DMS 273 (cell line): Measurements from ENCODE around the gene CACNA1A.
"Not testable (repeated sequence)": the region's sequence is repeated elsewhere in the genome, so short reads cannot be mapped to it uniquely, and the experiment has no call there.

Experiments
- DNase-seq: peaks from one replicate; lab custom pipeline; 2025; ENCODE audit not compliant: unreplicated experiment; lab: John Stamatoyannopoulos, UW

The CACNA1A gene

DNA sequence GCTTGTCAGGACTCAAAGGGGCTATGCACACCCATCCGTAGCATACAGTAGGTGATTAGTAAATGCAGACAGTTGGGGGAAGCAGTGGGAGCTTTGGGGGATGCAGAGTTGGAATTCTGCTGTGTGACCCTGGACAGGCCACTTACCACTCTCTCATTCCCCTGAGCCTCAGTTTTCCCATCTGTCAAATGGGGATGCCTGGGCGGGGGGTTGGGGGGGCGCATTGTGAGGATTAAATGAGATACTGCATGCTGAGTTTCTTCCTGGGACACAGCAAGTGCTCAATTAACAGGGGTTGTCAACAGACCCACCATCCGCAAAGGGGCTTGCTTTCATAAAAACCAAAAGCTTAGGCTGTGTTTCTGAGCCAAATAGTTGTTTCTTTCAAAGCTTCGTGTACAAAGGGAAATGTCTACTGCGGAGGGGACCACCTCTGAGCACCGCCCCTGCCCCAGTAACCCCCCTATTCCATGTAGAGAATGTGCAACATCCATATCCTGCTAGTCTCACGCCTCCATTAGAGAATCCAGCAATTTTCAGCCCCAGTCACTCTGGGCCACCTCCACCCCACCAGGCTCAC is 223.7 kb downstream of the CACNA1A start:
- no peak for DNase-seq

DNA sequence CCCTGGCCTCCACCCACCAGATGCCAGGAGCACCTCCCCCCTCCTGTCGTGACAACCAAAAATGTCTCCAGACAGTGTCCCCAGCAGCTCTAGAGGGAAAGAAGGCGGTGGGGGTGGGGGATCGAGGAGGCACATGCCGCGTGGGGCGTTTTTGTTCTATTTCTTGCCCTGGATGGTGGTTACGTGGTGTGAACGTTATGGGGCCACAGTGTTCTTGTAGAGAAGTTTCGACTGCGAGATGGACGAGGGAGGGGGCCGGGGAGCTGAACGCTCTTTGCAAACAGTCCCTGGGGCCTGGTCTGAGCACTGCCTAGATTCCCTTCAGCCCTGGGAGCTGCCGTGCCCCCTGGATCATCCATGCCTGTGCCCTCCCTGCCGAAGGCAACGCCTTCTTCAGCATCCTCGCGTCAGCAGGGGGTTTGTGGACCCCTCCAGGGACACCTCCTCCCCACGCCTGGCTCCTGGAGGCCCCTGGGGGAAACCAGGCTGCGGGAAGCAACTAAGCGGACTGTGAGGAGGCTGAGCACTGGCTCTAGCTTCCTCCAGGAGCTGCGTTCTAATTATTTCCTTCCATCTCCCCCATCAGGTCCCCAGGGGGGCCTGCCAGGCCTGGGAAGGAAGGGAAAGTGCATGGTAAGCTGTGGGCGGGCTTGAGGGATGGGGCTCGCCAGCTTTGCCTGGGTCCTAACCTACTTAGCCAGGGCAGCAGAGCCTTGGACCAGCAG is 224.6 kb downstream of the CACNA1A start:
- peak; percentile 21 for DNase-seq

DNA sequence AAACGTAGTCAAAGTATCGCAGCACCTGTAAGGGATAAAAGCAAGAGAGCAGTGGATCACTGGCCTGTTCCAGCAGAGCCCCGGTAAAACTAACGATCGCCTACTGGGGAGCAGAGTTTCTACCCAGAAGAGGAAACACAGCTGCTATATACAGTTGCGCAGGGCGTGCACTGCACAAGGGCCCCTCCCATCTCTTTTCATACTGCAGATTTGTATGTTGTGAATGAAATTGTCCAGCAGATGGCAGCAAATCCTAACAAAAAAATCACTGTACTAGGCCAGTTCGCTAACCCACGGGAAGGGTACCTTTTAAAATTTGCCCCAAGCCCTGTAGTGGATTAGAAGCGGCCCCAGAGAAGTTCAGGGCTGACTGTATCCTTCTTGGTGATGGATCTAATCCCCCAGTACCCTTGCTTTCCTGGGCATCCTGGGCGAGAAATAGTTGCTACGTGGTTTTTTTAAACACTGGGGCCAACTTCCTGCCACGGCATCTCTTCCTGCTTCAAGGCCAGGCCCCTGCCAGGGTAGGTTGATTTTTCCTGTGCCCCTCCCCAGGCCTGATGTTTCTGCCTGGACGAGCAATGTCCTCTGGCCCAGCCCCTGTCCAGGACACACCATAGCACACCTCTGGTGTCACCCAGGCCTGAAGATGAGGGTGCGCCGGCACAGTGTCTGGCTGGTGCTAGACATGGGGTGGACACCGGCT is 229.0 kb downstream of the CACNA1A start:
- peak; percentile 90 for DNase-seq

DNA sequence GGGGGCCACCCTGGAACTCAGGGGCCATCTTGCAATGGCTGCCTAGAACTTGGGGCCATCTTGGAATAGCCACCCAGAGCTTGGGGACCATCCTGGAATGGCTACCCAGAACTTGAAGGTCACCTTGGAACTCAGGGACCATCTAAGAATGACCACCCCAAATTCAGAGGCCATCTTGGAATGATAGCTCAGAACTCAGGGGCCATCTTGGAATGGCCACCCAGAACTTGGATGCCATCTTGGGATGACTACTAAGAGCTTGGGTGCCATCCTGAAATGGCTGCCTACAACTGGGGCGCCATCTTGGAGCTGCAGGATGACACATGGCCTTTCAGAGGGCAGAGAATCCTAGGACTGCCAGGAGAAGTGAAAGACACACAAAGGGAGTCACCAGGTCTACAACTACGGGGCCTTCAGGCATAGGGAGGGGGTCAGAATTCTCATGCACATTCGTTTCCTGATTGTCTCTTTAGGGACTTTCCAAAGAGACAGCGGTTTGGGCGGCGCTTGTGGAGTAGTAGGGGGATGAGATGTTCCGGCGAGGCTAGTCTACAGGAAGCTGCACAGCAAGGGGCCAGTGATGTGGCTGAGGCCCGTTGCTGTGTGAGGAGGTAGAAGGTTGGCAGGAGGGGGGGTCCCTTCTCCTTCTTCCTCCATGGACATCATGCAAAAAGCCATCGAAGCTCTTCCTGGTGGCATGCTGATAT is 231.1 kb downstream of the CACNA1A start:
- no peak for DNase-seq

DNA sequence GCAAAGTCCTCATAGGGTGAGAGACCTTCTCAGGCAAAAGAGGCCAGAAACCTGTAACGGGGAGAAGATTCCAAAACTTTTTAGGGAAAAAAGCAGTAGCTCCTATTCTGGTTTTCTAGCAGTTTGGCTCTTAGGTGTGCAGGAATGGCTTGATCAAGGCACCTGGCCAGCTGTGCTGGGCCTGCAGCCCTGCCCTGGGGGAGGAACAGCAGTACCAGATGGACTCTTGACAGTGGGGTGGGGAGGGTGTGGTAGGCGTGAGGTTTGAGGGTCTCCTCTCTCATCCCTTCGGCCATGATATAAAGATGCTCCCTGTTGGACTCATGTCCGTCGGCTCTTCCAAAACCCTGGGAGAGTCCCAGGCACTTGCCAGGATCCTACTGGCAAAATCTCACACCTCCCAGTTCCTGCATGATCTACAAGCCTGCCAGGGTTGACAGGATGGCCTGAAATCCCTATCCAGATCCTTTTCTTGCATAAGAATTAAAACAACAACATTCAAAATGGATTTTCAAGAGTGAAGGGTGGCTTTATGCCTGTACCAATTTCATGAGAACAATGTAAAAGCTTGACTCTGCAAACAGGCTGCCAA is 235.7 kb downstream of the CACNA1A start:
- DNase-seq: no peak

DNA sequence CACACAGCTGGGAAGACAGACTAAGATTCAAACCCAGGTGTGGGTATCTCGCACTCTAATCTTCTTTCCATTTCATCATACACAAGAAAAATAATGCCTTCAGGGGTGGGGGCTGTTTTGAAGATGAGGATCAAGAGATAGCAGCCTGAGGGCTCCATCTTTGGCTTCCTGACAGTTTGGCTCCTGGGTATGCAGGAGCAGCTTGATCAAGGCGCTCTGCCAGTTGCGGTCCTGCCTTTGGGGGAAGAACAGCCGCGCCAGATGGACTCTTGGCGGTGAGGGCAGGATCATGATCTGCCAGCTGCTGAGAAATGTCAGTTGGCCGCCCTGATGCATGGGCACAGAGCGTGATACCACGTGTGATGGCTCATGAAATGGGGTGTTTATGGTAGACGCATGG is 236.9 kb downstream of the CACNA1A start:
- peak; percentile 63 for DNase-seq

DNA sequence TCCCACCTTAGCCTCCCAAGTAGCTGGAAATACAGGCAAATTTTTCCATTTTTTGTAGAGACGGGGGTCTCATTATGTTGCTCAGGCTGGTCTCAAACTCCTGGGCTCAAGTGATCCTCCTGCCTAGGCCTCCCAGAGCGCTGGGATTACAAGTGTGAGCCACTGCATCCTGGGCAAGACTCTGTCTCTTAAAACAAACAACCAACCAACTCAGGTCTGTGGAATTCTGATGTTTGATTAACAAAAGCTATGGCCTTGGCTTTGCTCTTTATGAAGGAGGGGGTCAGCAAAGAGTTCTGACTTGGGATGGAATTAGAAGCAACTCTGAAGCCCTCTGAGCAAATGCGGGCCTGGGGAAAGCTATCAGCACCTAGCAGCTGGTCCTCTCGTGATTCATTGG is 238.4 kb downstream of the CACNA1A start:
- no peak for DNase-seq

DNA sequence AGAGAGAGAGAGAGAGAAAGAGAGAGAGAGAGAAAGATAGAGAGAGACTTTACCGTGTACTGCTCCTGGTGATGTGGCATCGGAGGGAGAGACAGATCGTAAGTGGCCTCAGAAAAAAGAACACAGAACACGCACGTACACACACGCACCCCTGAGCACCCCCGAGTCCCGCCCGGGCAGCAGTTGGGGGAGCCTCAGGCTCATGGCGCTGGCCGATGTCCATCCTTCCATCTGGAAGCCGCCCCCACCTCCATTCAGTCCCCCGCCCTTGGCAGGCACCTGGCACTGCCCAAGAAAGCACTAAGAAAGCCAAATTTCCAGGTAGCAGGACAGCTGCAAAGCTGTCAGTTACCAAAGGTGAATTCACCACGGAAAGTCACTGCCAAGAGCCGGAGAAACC is 239.1 kb downstream of the CACNA1A start:
- DNase-seq: no peak

DNA sequence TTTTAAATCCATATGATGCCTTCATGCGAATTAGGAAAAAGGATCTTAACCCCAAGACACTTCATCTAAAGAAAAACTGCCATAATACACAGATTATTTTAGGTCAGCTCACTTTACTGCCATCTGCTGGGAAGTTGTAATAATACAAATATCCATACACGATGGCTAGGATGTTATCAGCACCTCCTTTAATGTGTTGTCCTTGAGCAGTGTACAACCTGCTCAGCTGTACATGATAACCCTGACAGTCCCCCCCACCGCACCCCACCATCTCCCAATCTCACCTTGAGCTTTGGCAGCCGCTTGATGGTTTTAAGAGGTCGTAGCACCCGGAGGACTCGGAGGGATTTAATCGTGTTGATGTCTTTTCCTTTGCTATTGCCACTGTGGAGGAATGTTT is 243.8 kb downstream of the CACNA1A start:
- DNase-seq: peak; percentile 70

DNA sequence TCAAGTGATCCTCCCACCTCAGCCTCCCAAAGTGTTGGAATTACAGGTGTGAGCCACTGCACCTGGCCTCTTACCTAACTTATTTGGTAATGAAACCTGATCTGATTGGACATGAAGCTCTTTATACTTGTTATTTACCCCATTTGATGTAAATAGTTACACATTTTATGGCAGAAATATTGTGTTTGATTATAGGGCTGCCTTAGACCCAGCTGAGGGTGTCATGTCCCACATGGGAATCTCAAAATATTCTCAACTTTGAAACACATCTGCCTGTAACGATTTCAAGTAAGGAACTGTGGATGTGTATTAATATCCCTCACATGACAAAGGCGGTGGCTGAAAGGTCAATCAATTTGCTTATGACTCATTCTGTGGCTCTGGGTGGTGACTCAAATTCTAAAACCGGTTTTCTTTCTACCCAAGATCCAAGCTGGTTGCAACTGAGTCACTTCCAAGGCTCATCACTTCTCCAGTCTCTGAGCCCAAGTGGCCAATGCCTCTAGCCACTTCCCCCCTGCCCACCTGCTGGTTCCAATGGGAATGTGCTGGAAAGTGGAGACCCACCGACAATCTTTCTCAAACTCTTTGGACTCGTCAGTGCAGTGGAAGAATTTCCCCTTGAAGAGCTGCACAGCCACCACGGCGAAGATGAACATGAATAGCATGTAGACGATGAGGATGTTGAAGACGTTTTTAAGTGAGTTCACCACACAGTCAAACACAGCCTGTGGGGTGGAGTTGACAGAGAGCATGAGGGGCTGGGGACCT is 245.2 kb downstream of the CACNA1A start:
- DNase-seq: no peak

DNA sequence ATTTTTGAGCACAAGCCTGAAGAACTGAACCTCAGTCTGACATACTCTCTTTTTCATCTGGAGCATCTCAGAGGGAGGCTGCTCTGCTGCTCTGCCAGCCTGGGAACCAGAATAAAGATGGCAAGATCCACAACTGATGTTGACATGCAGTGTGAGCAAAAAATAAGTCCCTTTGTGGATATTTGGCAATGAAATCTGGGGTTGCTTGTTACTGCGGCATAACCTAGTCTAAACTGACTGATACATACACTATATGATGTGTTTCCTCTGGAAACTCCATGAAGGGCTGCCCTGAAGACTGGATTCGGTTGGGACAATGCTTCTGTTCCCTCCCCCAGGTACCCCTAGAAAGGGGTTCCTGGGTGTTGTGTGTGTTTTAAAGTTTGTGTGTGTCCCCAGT is 249.4 kb downstream of the CACNA1A start:
- DNase-seq: no peak

DNA sequence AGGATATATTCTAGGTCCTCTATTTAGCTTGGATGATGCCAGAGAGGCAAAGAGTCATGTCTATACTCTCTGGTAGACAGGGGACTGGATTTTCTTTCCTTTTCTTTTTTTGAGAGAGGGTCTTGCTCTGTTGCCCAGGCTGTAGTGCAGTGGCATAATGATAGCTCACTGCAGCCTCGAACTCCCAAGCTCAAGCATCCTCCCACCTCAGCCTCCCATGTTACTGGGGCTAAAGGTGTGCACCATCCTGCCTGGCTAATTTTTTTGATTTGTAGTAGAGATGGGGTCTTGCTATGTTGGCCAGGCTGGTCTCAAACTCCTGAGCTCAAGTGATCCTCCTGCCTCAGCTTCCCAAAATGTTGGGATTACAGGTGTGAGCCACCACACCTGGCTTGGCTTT is 249.9 kb downstream of the CACNA1A start:
- not testable (repeated sequence) for DNase-seq

DNA sequence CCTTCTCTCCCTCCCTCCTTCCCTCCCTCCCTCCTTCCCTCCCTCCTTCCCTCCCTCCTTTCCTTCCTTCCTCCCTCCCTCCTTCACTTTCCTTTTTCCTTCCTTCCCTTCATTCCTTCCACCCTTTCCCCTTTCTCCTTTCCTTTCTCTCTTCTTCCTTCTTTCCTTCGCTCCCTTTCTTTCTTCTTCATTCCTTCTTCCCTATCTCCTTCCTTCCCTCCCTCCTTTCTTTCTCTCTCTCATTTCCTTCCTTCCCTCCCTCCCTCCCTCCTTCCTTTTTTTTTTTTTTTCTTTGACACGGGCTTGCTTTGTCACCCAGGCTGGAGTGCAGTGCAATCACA is 250.6 kb downstream of the CACNA1A start:
- DNase-seq: no peak

DNA sequence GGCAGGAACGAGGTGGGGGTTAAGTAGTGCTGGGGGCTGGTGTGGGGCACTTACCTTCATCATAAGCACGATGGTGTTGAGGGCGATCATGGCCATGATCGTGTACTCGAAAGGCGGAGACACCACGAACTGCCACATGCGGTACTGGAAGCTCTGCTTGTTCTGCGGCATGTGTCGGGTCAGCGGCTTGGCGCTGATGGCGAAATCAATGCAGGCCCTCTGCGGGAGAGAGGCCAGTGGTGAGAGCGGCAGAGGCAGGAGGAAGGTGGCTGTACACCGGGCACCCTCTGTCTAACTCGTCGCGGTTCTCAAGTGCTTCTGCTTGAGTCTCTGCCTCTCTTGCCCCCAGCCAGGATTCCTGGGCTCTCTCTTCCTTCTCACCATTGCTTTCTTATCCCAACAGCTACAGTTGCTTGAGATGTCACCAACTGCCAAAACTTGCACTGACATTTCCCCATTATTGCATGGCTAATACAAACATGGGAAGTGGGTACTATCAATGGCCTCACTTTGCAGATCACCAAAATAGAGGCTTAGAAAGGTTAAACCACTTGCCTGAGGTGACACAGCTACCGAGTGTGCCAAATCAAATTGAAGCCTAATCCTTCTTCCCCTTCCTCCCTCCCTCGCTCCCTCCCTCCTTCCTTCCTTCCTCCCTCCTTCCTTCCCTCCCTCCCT is 251.1 kb downstream of the CACNA1A start:
- DNase-seq: no peak

DNA sequence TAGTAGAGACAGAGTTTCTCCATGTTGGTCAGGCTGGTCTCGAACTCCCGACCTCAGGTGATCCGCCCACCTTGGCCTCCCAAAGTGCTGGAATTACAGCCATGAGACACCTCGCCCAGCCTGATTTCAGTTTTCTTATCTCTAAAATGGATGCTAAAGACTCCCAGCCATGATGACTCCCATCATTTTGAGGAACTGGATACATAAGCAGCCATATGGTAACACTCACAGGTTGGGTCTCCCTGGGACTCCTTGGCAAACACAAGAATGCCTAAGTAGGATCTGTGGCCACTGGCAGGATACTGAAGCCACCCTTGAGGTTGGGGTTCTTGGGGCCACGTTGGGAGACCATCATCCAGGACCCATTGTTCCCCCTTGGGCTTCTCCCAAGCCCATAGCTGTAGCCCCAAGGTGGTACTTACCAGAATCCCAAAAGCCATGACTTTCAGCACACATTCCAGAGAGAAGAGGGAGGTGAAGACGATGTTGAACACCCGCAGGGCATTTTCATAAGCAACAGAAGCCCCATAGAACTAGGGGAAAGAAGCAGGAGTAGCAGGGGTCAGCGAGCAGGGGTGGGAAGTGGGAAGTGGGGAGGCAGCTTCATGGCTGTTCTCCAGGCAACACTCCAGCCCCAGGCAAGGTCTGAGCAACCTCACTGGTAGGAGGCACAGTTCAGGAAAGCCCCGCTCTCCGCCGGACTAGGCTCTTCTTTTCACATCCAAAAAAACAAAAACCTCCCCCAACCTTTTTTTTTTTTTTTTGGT is 253.5 kb downstream of the CACNA1A start:
- DNase-seq: no peak

DNA sequence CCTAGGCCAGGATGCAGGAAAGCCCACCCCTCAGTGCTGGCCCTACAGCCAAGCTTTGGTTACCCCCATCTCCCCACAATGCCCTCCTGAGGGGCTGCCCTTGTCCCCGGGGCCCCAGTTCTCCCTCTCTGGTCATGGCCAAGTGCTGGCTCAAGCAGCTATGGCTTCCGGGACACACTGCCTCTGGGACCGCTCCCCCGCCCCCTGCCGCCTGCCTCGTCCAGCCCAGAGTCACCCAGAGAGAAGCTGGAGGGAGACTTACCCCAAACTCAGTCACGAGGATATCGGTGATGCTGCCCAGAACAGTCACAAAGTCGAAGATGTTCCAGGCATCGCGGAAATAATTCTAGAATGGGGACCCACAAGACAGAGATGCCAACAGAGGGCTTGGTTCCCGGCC is 261.4 kb downstream of the CACNA1A start:
- DNase-seq: no peak

DNA sequence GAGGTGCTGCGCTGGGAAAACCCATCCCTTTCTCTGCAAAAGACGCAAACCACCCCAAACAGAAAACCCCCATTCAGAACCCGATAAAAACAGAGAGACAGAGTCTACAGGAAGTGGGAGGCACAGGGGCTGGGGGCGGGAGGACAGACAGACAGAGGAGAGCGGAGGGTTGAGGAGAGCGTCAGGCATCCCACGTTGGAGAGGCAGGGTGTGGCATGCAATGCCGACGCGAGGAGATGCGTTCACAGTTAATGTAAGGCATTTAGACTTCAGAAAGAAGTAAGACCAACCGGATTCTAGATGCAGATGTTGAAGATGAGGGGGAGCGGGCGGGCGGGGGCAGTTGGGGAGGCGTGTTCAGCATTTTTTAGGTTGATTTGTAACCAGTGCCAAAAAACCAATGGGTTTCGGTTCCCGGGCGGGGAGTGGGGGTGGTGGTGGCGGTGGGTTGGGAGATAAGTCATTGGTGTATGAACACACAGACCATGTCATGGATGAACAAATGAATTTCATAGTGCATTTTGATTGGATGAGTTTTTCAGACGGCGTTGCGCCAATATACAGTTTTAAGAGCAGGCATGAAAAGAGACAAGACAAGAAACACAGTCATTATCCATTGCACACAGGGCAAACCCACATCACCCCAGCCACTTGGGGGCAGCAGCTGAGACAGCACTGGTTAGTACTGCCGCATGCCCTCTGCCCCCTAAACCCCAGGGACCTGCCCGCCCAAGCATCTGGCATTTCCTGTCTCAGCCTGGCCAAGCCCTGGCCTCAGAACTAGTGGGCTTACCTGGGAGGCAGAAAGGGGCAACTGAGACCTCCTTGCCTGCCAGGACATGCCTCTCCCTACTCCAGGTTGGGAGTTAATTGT is 264.8 kb downstream of the CACNA1A start:
- peak; percentile 28 for DNase-seq

DNA sequence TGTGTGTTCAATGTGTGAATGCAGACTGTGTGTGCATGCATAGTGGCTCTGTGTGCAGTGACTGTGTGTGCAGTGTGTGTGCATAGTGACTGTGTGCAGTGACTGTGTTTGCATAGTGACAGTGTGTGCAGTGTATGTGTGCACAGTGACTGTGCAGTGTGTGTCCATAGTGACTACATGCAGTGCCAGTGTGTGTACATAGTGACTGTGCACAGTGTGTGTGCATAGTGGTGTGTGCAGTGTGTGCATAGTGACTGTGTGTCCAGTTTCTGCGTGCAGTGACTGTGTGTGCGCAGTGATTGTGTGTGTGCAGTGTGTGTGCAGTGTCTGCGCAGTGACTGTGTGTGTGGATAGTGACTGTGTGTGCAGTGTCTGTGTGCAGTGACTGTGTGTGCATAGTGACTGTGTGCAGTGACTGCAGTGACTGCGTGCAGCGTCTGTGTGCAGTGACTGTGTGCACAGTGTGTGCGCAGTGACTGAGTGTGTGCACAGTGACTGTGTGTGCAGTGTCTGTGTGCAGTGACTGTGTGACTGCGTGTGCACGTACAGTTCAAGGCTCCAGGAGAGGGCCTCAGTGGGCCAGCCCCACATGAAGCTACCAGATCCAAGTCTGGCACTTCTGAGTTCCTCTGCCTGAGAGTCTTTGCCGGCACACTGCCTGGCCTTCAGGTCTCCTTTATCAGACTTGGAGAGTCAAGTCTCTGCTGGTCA is 265.8 kb downstream of the CACNA1A start:
- no peak for DNase-seq
